Activated naive CD8-positive, alpha-beta T cell treated with anti-CD3 and anti-CD28 coated beads, Interleukin-2, amount 10 ng/mL, durations not matched to agents 7 days and 5 days (primary cell): ENCODE results near the gene ADGRD1. TPM values are rescaled to one million over a fixed set of nuclear protein-coding genes. Genes with fewer than 3 reads are reported as not detected.

Experiments used
- ATAC-seq: fragments of 150-1000 bp; cut with Tn5 transposase; one replicate; pipeline ENCODE4 v1.10.0; 2021; ENCODE audit warnings: low read depth, moderate library complexity
- POLR2A ChIA-PET: fragments of 350-600 bp; sonication (Branson Sonifier 250); formaldehyde crosslinking; loops from one replicate; lab custom pipeline; 2021; ENCODE audit warnings: antibody characterized with exemption; lab: Charles Lee
- DNase-seq: peaks from one replicate; pipeline ENCODE4 v3.0.0; 2021
- H3K27ac Mint-ChIP-seq: one replicate; pipeline ENCODE4 v1.8.0; 2022; ENCODE audit warnings: mild to moderate bottlenecking, mixed read lengths
- H3K27me3 Mint-ChIP-seq: one replicate; pipeline ENCODE4 v1.8.0; 2022; ENCODE audit warnings: mild to moderate bottlenecking, moderate library complexity, mixed read lengths
- H3K36me3 Mint-ChIP-seq: one replicate; pipeline ENCODE4 v1.8.0; 2021; ENCODE audit warnings: mild to moderate bottlenecking, mixed read lengths
- H3K4me1 Mint-ChIP-seq: one replicate; pipeline ENCODE4 v1.8.0; 2021; ENCODE audit warnings: mixed read lengths
- H3K4me3 Mint-ChIP-seq: one replicate; pipeline ENCODE4 v1.8.0; 2022; ENCODE audit warnings: mild to moderate bottlenecking, moderate library complexity, mixed read lengths
- H3K9me3 Mint-ChIP-seq: one replicate; pipeline ENCODE4 v1.8.0; 2021; ENCODE audit warnings: mixed read lengths
- total RNA-seq, 2 experiments: library from RNA; stranded (reverse); gene quantifications; one replicate each; pipeline ENCODE4 v1.2.3, GENCODE V29; 2021

Gene ADGRD1
- total RNA-seq, 2 experiments from 2014 or later: not detected

- Mint-ChIP-seq H3K36me3 (no peaks in the 10 kb centered on the region), H3K27me3 (peaks cover 22% of the 10 kb centered on the region), H3K9me3 (peaks cover 8% of the 10 kb centered on the region), H3K4me3 (no peak overlapping the region), H3K4me1 (no peaks in the 10 kb centered on the region), H3K27ac (no peak overlapping the region)
- no peak for DNase-seq
- POLR2A ChIA-PET: no interaction called here
- no peak for ATAC-seq
Observed at GRCh38 chr12:130948751-130949150, 5.0 kb upstream of the ADGRD1 start.

DNA sequence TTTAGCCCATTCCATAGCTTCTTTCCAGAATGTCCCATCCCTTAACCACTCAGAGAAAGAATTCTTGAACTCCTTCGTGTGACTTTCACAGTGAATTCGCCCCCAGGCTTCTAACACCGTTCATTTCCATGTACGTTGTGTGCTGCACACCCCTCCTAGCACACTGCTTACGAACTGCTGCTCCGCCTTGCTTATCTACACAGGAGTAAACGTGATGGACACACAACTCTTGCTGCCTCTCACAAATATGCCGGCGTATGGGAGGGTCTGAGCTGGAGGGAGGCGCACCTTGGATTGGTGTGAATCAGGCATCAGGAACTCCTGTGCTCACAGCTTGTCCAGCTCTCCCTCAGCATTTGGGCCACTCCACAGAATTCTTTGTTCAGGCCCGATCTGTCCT lies 3.9 kb upstream of the ADGRD1 start:
- Mint-ChIP-seq H3K27me3 (peaks cover 31% of the 10 kb centered on the region), H3K4me1 (no peaks in the 10 kb centered on the region), H3K9me3 (peaks cover 8% of the 10 kb centered on the region), H3K27ac (no peak overlapping the region), H3K36me3 (no peaks in the 10 kb centered on the region), H3K4me3 (no peak overlapping the region)
- no peak for ATAC-seq
- no peak for DNase-seq
- POLR2A ChIA-PET: no interaction called here

DNA sequence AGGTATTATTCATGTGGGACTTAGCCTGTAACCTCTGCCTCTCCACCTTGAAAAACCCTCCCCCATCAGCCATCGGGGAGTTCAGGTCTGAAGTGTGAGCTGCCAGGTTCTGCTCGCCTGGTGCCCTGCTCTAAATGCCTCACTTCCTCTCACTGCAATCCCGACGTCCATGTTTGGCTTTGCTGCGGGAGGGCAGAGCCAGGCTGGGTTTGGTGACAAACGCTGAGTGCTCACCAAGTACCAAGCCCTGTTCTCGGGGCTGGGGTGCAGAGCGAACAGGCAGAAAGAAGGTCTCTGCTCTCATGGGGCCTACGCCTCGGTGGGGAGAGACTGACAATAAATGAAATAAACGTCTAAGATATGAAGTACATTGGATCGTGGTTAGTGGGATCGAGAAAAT lies 2.1 kb upstream of the ADGRD1 start:
- no peak for ATAC-seq
- no peak overlapping the region for H3K4me3 Mint-ChIP-seq

DNA sequence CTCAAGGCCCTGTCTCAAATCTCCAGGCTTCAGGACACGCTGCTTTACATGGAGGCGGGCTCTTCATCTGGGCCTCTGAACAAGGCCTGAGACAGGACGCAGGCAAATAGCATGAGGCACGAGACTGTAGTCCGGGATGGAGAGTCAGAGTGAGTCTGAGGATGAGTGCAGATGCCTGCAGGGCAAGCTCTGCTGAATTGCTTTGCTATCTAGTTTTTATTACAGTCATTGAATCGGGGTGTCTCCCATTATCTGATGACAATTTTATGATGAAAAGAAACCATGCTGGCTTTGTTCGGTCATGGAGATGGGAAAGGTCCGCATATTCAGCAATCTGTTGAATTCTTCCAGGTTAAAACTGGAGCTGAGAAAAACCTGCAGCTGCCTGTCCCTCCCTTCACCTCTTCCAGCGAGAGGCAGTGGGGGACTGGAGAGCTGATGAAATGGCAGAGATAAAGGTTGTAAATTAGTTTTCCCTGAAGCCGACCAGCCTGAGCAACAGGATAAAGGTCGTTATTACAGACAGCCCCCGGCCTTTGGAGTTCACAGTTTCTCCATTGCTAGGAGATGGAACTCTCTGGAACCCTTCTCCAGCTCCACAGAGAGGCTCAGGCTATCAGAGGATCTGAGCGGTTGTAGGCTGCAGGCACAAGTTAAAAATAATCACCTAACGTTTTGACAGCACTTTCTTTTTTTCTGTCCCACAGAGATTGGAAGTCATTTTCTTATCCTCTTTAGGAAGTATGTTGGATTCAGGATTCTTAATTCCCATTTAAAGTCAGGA lies 1.3 kb upstream of the ADGRD1 start:
- Mint-ChIP-seq H3K4me3 (no peak overlapping the region), H3K9me3 (no peaks in the 10 kb centered on the region), H3K4me1 (no peaks in the 10 kb centered on the region), H3K27me3 (peaks cover 28% of the 10 kb centered on the region), H3K27ac (no peak overlapping the region), H3K36me3 (no peaks in the 10 kb centered on the region)
- no peak for DNase-seq
- POLR2A ChIA-PET: no interaction called here
- no peak for ATAC-seq

More for the DNA sequence above, 2.1 kb upstream of the ADGRD1 start:
- DNase-seq: no peak
- H3K36me3 Mint-ChIP-seq: no peaks in the 10 kb centered on the region
- H3K27ac Mint-ChIP-seq: peak overlapping the region; percentile 30
- POLR2A ChIA-PET: no interaction called here
- no peaks in the 10 kb centered on the region for H3K9me3 Mint-ChIP-seq
- no peaks in the 10 kb centered on the region for H3K4me1 Mint-ChIP-seq
- H3K27me3 Mint-ChIP-seq: peaks cover 32% of the 10 kb centered on the region

GRCh38 chr12:130954544-130954831 lies 781 bp downstream of the ADGRD1 start:
- POLR2A ChIA-PET: no interaction called here
- H3K9me3 Mint-ChIP-seq: no peaks in the 10 kb centered on the region
- no peaks in the 10 kb centered on the region for H3K36me3 Mint-ChIP-seq
- H3K4me3 Mint-ChIP-seq: no peak overlapping the region
- peaks cover 28% of the 10 kb centered on the region for H3K27me3 Mint-ChIP-seq
- DNase-seq (no peak), ATAC-seq (no peak)
- no peak overlapping the region for H3K27ac Mint-ChIP-seq
- H3K4me1 Mint-ChIP-seq: no peaks in the 10 kb centered on the region

DNA sequence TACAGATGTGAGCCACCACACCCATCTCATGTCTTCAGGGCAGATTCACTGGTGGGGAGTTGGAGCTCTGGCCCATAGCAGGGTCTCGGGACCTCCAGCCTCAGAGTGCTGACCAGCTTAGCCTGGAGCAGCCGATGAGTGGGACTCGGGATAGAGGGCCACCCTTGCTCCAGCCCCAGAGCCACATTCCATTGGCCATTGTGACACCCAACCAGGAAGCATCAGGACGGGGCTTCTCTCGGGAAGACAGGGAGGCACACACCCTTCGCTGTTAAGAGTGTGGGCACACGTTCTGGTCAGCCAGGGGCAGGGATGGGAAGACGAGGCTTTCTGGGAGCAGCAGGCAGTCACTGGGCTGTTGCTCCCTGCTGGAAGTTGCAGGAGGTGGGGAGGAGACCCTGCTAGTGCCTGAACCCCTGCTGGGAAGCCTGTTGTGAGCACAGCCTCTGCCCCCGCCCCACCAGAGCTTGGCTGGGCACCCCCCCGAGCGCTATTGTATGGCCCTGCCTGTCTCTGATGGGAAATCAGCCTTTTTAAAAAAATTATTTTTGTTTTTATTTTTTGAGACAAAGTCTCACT lies 1.6 kb downstream of the ADGRD1 start:
- Mint-ChIP-seq H3K27me3 (peaks cover 28% of the 10 kb centered on the region), H3K4me1 (no peaks in the 10 kb centered on the region), H3K4me3 (no peak overlapping the region), H3K9me3 (no peaks in the 10 kb centered on the region), H3K36me3 (no peaks in the 10 kb centered on the region), H3K27ac (no peak overlapping the region)
- no peak for DNase-seq
- POLR2A ChIA-PET: no interaction called here
- no peak for ATAC-seq

- no peak overlapping the region for H3K27ac Mint-ChIP-seq
- H3K4me1 Mint-ChIP-seq: no peaks in the 10 kb centered on the region
- no peak overlapping the region for H3K4me3 Mint-ChIP-seq
- no peak for ATAC-seq
- DNase-seq: no peak
- no peaks in the 10 kb centered on the region for H3K36me3 Mint-ChIP-seq
- no peaks in the 10 kb centered on the region for H3K9me3 Mint-ChIP-seq
- POLR2A ChIA-PET: no interaction called here
- peaks cover 30% of the 10 kb centered on the region for H3K27me3 Mint-ChIP-seq
Observed at GRCh38 chr12:130956009-130956408, 2.3 kb downstream of the ADGRD1 start.

DNA sequence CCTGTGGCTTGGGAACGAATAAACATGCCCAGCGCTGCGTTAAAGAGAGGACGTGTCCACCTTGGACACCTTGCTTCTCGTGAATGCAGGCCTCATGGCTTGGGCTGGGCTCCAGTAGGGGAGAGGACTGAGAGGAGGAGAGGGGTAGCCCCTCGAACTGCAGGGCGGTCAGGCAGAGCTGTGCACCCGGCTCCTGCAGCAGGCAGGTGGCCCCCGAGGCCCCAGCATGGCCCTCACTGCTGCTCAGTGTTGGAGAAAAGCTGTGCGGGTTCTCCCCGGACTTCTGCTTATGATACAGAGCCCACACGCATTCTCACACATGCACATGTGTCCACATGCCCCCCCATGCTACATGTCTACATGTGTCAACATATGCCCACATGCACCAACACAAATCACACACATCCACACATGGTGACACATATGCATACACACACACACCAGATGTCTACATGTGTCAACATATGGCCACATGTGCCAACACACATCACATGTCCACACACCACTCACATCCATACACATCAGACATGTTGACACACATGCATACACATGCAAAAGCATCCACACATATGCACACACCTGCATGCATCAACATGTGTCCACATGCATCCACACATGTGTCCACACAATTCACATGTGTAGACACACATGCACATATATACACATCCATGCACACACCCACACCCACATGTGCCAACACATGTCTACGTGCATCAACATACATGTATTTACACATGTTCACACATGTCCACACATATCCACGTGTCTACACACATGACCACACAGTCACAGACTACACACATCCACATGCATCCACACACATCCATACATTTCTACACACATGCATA lies 3.0 kb downstream of the ADGRD1 start:
- Mint-ChIP-seq H3K27me3 (peaks cover 29% of the 10 kb centered on the region), H3K4me1 (no peaks in the 10 kb centered on the region), H3K4me3 (no peak overlapping the region), H3K9me3 (no peaks in the 10 kb centered on the region), H3K36me3 (no peaks in the 10 kb centered on the region), H3K27ac (no peak overlapping the region)
- DNase-seq (no peak), ATAC-seq (no peak)
- POLR2A ChIA-PET: no interaction called here

- Mint-ChIP-seq H3K9me3 (no peaks in the 10 kb centered on the region), H3K27ac (no peak overlapping the region), H3K27me3 (peaks cover 27% of the 10 kb centered on the region), H3K4me3 (no peak overlapping the region), H3K36me3 (no peaks in the 10 kb centered on the region), H3K4me1 (no peaks in the 10 kb centered on the region)
- POLR2A ChIA-PET: no interaction called here
- DNase-seq (no peak), ATAC-seq (no peak)
Observed at GRCh38 chr12:130957304-130957621, 3.6 kb downstream of the ADGRD1 start.

DNA sequence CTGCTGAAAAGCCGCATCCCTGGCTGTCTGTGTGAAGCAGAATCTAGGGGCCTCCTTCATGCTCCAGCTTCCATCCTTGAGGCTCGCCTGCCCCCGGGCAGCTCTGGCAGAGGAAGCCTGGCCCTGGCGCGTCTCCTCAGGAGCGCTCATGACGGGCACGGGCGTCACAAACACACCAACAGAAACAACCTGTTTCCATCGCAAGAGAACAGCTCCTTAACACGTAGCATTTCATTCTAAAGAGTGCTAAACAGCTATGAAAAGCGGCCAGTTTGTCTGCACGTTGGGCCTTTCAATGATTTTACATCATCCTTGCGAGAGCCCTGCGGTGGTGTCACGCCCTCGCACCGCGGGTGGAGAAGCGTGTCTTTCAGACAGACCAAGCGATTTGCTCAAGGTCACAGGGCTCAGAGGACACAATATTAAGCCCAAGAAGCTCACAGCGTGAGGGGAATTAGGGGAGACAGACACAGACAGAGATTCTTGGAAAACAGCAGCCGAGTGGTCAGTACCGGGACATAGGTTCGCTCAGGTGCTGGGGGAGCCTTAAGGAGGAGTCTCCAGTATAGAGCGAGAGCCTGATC lies 4.9 kb downstream of the ADGRD1 start:
- ATAC-seq: no peak
- Mint-ChIP-seq H3K36me3 (no peaks in the 10 kb centered on the region), H3K9me3 (no peaks in the 10 kb centered on the region), H3K4me1 (no peaks in the 10 kb centered on the region), H3K4me3 (no peak overlapping the region), H3K27me3 (peaks cover 17% of the 10 kb centered on the region), H3K27ac (no peak overlapping the region)
- DNase-seq: no peak
- POLR2A ChIA-PET: no interaction called here

DNA sequence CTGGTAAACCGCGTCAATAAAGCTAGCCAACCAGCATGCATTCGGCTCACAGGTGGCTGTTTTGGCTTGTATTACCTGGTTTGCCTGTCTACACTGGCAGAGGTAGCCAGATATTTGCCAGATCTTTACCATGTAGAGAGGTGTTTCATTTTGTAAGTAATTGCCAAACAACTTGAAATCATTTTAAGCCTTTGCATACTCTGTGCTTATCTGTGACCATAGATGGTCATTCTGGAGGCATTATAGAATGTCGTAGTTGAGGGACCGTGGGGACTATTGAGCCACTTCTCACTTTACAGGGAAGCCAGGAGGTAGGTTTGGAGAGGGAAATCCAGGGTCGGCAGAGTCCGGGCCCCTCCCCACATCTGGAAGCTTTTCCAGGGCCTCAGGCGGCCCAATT lies 5.9 kb downstream of the ADGRD1 start:
- POLR2A ChIA-PET: no interaction called here
- ATAC-seq (no peak), DNase-seq (no peak)
- Mint-ChIP-seq H3K9me3 (no peaks in the 10 kb centered on the region), H3K27me3 (peaks cover 9% of the 10 kb centered on the region), H3K4me3 (no peak overlapping the region), H3K27ac (no peak overlapping the region), H3K36me3 (no peaks in the 10 kb centered on the region), H3K4me1 (no peaks in the 10 kb centered on the region)

DNA sequence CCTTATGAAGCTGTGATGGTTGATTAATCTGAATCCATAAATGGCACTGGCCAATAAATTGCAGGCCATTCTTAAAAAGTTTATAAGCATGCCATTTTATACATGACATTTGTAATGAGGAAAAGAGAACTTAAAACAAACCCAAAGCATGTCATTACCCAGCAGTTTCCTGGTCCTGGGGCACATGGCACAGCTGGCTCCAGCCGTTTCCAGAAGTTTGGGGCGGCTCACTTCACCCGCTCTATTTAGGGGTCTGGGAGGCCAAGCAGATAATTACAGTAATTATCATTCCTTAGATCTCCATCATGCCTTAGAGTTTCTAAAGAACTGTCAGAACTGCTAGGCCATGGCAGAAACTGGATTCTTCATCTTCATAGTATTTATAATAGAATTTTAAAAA lies 6.4 kb downstream of the ADGRD1 start:
- H3K4me1 Mint-ChIP-seq: no peaks in the 10 kb centered on the region
- H3K4me3 Mint-ChIP-seq: no peak overlapping the region
- H3K27me3 Mint-ChIP-seq: peaks cover 8% of the 10 kb centered on the region
- POLR2A ChIA-PET: no interaction called here
- DNase-seq (no peak), ATAC-seq (no peak)
- no peaks in the 10 kb centered on the region for H3K9me3 Mint-ChIP-seq
- no peaks in the 10 kb centered on the region for H3K36me3 Mint-ChIP-seq
- no peak overlapping the region for H3K27ac Mint-ChIP-seq

- POLR2A ChIA-PET: no interaction called here
- Mint-ChIP-seq H3K27me3 (peaks cover 14% of the 10 kb centered on the region), H3K4me1 (no peaks in the 10 kb centered on the region), H3K4me3 (no peak overlapping the region), H3K36me3 (no peaks in the 10 kb centered on the region), H3K27ac (no peak overlapping the region), H3K9me3 (no peaks in the 10 kb centered on the region)
- no peak for DNase-seq
- ATAC-seq: no peak
Observed at GRCh38 chr12:130960787-130961186, 7.1 kb downstream of the ADGRD1 start.
